NCI-H748 (cell line): ENCODE measurements around the gene SOST.

ENCODE experiments used
- DNase-seq: peaks from one replicate; lab custom pipeline; 2025; ENCODE audit not compliant: unreplicated experiment; lab: John Stamatoyannopoulos, UW

Gene SOST

DNA sequence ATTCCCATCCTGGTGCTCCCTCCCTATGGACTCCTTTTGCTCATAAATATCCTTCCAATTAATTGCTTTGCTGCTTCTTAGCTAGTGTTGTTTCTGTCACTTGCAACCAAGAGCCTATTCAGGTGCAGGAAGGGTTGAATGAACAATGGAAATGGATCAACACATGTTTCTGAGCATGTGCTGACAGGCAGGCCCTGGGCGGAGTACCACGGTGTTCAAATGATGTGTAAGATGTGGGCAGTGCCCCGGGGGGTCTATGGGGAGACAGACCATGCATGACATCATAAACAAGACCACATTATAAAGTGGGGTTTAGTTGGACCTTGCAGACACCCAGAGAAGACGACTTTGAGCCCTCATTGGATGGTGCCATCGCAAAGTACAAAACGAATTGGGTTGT is 48.5 kb downstream of the SOST start:
- DNase-seq: no peak

DNA sequence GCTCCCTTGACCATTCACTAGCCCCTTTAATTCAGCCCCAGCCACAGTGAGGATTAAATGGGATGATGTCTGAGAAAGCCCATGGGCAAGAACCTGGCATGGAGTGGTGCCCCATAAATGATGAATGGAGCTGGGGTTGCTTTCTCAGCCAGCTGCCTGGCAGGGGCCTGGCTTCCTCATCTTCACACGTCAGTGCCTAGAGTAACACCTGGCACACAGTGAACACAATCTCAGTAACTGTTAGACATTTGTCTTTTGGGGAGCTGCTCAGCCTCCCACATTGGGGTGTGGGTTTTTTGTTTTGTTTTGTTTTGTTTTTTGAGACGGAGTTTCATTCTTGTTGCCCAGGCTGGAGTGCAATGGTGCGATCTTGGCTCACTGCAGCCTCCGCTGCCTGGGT is 49.4 kb downstream of the SOST start:
- DNase-seq: no peak

DNA sequence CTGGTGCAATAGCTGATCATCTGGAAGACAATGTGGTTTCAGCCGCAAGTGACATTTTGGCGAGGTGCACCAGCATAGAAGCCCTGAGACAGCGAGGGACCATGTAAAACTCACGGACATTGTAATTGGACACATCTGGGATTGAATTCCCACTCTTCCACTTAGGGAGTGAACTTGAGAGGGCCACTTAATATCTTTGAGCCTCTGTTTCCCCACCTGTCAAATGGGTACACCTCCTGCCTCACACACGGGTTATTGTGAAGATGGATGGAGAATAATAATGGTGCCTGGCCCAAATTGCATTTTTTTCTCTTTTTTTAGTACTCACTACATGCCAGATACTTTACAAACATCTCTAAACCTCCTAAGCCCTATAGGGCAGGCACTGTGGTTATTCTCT is 51.4 kb downstream of the SOST start:
- DNase-seq: no peak

DNA sequence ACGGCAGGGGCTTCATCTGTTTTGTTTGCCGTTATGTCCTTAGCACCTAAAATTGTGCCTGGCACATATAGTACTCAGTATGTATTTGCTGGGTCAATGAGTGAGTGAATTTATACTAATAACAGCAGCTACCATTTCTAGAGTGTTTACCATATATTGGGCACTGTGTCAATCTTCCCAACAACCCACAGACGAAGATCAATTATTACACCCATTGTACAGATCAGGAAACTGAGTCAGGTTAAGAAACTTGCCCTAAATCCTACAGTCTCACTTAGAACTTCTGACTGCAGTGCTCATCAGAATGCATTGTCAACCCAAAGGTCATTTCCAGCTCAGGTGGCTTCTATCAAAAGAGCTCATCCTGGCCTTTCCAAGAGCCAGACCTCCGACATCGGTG is 52.4 kb downstream of the SOST start:
- DNase-seq: no peak
